ENCODE measurements around the gene METRNL.

The METRNL gene

DNA sequence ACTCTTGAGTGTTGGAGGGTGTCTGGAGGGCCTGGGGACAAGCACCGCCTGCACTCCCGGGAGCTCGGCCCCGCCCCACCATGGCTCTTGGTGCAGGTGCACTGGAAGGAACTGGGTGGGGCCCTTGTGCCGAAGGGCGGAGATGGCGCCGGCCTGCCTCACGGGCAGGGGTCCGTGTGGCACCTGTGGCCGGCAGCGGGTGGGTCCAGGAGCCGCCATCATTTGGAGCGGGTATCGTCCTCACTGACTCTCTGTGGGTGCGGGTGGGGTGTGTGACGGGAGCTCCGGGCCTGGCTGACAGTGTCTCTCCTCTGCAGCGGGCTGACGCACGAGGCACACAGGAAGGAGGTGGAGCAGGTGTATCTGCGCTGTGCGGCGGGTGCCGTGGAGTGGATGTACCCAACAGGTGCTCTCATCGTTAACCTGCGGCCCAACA, 5.2 kb downstream of the METRNL start:
- no peaks in the 10 kb centered on the region for H3K9me2 ChIP-seq (ENCODE audit: low read depth, low read length)
- peaks cover 57% of the 10 kb centered on the region for H3K4me1 ChIP-seq (ENCODE audit: insufficient read depth, low read length, severe bottlenecking)
- H3K36me3 ChIP-seq (ENCODE audit: insufficient read depth, low read length) = no peaks in the 10 kb centered on the region
- no peaks in the 10 kb centered on the region for H3K9me3 ChIP-seq (ENCODE audit: low read length)
- H2AFZ ChIP-seq (ENCODE audit: low read length) = no peak overlapping the region
- no peaks in the 10 kb centered on the region for H3K79me2 ChIP-seq (ENCODE audit: insufficient read depth, low read length)
- no peak overlapping the region for H3K27ac ChIP-seq (ENCODE audit: low read depth, low read length, poor library complexity, severe bottlenecking)
- H3K4me2 ChIP-seq (ENCODE audit: low read length) = no peak overlapping the region
- H3K9ac ChIP-seq (ENCODE audit: low read length) = no peak overlapping the region
- H4K20me1 ChIP-seq (ENCODE audit: insufficient read depth, low read length) = no peaks in the 10 kb centered on the region
- no peaks in the 10 kb centered on the region for H3F3A ChIP-seq (ENCODE audit: insufficient read depth, low read length)
- TF ChIP-seq, protein P1, sequence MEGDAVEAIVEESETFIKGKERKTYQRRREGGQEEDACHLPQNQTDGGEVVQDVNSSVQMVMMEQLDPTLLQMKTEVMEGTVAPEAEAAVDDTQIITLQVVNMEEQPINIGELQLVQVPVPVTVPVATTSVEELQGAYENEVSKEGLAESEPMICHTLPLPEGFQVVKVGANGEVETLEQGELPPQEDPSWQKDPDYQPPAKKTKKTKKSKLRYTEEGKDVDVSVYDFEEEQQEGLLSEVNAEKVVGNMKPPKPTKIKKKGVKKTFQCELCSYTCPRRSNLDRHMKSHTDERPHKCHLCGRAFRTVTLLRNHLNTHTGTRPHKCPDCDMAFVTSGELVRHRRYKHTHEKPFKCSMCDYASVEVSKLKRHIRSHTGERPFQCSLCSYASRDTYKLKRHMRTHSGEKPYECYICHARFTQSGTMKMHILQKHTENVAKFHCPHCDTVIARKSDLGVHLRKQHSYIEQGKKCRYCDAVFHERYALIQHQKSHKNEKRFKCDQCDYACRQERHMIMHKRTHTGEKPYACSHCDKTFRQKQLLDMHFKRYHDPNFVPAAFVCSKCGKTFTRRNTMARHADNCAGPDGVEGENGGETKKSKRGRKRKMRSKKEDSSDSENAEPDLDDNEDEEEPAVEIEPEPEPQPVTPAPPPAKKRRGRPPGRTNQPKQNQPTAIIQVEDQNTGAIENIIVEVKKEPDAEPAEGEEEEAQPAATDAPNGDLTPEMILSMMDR (IDR thresholded peaks at IDR 0.05; ENCODE audit: low read length) = no peak
- no peak for TF ChIP-seq EZH2 (IDR thresholded peaks at IDR 0.05; ENCODE audit: borderline replicate concordance, low read length)
- no peaks in the 10 kb centered on the region for H3K27me3 ChIP-seq (ENCODE audit: insufficient read depth, low read length)
- H3K4me3 ChIP-seq (ENCODE audit: low read depth, low read length, poor library complexity, severe bottlenecking) = no peak overlapping the region

DNA sequence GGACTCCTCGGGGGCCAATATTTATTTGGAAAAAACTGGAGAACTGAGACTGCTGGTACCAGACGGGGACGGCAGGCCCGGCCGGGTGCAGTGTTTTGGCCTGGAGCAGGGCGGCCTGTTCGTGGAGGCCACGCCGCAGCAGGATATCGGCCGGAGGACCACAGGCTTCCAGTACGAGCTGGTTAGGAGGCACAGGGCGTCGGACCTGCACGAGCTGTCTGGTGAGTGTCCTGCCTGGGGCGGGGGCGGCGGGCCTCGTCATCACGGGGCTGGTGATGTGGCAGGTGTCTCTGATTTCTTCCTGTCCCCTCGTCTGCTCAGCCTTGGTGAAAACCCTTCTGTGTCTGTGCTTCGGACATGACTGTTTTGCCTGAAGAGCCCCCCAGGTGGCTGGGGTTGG, 5.7 kb downstream of the METRNL start:
- Histone ChIP-seq H3K36me3 (ENCODE audit: insufficient read depth, low read length) (no peaks in the 10 kb centered on the region), H3K79me2 (ENCODE audit: insufficient read depth, low read length) (no peaks in the 10 kb centered on the region)

DNA sequence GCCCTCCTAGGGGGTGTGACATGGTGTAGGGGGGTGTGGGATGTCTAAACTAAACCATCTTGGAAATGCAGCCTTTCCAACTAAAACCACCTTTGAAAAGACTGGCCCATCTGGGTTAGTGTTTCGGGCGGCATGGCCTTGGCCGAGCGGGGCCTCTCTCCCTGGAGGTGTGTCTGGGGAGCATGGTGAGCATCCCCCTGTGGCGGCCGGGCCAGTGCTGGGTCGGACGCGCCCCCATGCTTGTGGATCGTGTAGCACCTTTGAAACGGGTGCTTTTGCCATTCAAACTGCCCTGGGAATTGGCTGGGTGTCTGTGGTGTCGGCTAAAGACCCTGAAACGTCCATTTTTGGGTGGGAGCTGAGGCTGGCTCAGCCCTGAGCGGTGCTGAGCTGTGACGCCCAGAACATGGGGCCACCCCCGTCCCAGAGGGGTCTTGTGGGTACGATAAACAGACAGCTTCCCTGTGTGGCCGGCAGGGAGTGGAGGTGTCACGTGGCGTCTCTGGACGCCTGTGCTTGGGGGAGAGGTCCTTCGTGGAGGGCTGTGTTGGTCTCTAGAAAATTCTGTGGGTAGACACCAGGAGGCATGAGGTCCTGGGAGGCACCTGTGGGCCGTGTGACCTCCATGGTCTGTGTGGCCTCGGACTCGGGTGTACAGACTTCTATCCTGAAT, 6.3 kb downstream of the METRNL start:
- H3K27me3 ChIP-seq (ENCODE audit: insufficient read depth, low read length) = no peaks in the 10 kb centered on the region
- no peaks in the 10 kb centered on the region for H3K79me2 ChIP-seq (ENCODE audit: insufficient read depth, low read length)
- no peaks in the 10 kb centered on the region for H3F3A ChIP-seq (ENCODE audit: insufficient read depth, low read length)
- no peak overlapping the region for H2AFZ ChIP-seq (ENCODE audit: low read length)
- no peaks in the 10 kb centered on the region for H4K20me1 ChIP-seq (ENCODE audit: insufficient read depth, low read length)
- H3K4me3 ChIP-seq (ENCODE audit: low read depth, low read length, poor library complexity, severe bottlenecking) = no peak overlapping the region
- no peaks in the 10 kb centered on the region for H3K9me3 ChIP-seq (ENCODE audit: low read length)
- H3K9me2 ChIP-seq (ENCODE audit: low read depth, low read length) = no peaks in the 10 kb centered on the region
- no peak overlapping the region for H3K27ac ChIP-seq (ENCODE audit: low read depth, low read length, poor library complexity, severe bottlenecking)
- H3K4me1 ChIP-seq (ENCODE audit: insufficient read depth, low read length, severe bottlenecking) = peaks cover 55% of the 10 kb centered on the region
- H3K4me2 ChIP-seq (ENCODE audit: low read length) = no peak overlapping the region; the same call in 1 of the 2 replicates
- TF ChIP-seq EZH2 (IDR thresholded peaks at IDR 0.05; ENCODE audit: borderline replicate concordance, low read length) = no peak
- TF ChIP-seq, protein P1 (IDR thresholded peaks at IDR 0.05; ENCODE audit: low read length) = no peak
- H3K36me3 ChIP-seq (ENCODE audit: insufficient read depth, low read length) = no peaks in the 10 kb centered on the region
- H3K9ac ChIP-seq (ENCODE audit: low read length) = no peak overlapping the region

More for the DNA sequence above, 5.7 kb downstream of the METRNL start:
- Histone ChIP-seq H2AFZ (ENCODE audit: low read length) (no peak overlapping the region), H3K9me2 (ENCODE audit: low read depth, low read length) (no peaks in the 10 kb centered on the region), H4K20me1 (ENCODE audit: insufficient read depth, low read length) (no peaks in the 10 kb centered on the region), H3K4me1 (ENCODE audit: insufficient read depth, low read length, severe bottlenecking) (peaks cover 57% of the 10 kb centered on the region), H3K9me3 (ENCODE audit: low read length) (no peaks in the 10 kb centered on the region), H3K4me3 (ENCODE audit: low read depth, low read length, poor library complexity, severe bottlenecking) (no peak overlapping the region), H3K9ac (ENCODE audit: low read length) (no peak overlapping the region), H3K27ac (ENCODE audit: low read depth, low read length, poor library complexity, severe bottlenecking) (no peak overlapping the region), H3K4me2 (ENCODE audit: low read length) (no peak overlapping the region), H3F3A (ENCODE audit: insufficient read depth, low read length) (no peaks in the 10 kb centered on the region), H3K27me3 (ENCODE audit: insufficient read depth, low read length) (no peaks in the 10 kb centered on the region)
- TF ChIP-seq EZH2 (IDR thresholded peaks at IDR 0.05; ENCODE audit: borderline replicate concordance, low read length) = no peak
- TF ChIP-seq, protein P1 (IDR thresholded peaks at IDR 0.05; ENCODE audit: low read length) = no peak

All from OCI-LY1 (cell line).